ENCODE results near the gene FBXO47. TPM values are rescaled to one million over a fixed set of nuclear protein-coding genes. Genes with fewer than 3 reads are reported as not detected.

The FBXO47 gene
- total and polyA plus RNA-seq, 12 donors = not detected

DNA sequence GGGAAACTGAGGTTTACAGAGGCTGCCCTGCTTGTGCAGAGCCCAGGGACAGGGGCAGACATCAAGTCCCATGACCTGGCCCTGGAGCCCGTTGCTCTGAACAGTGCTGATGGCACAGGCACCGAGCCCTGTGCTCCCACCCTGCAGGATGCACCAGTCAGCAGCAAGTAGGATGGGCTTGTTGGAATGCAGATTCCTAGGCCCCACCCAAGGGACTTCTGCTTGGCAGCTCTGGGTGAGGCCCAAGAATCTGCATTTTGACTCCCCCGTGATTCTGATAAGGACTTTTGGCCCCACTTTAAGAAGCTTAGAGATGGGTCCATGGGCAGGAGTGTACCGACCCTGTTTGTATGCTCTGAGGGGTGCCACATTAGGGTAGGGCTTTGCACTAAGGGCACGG, 74.1 kb downstream of the FBXO47 start:
- Histone ChIP-seq H3K4me1 (peaks cover 22 to 89% (median 50%) of the 10 kb centered on the region in 9 donors), H3K36me3 (peaks cover 0 to 84% (median 28%) of the 10 kb centered on the region in 9 donors)
- intact Hi-C loops (cut with DNase I) = no loop called here

DNA sequence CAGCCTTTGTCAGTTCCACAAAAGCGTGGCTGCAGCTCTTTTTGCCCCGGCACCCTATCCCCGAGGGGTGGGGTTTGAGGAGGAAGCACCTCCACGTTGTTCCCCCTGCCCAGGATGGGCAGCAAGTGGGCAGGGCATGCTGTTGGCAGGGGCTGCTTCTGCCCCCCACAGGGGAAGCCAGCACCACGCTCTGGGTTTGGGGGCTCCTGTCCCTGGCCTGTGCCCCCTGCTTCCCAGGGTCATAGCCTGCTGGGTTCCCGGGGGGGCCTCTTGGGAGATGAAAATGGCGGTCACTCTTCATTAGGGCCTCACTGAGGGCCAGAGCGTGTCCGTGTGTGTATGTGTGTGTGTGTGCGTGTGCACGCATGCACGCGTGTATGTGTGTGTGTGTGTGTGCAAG, 74.6 kb downstream of the FBXO47 start:
- no peaks in the 10 kb centered on the region for H3K27me3 ChIP-seq
- no peak for DNase-seq
- peak overlapping the region in 1 of 10 donors; percentile 89 for H3K27ac ChIP-seq
- ATAC-seq = no peak
- H3K4me3 ChIP-seq = no peak overlapping the region
- H3K4me1 ChIP-seq = peaks cover 17 to 87% (median 48%) of the 10 kb centered on the region in 9 donors
- peaks cover 0 to 88% (median 33%) of the 10 kb centered on the region in 9 donors for H3K36me3 ChIP-seq
- H3K9me3 ChIP-seq = no peaks in the 10 kb centered on the region
- intact Hi-C loops (cut with DNase I) = no loop called here
- TF ChIP-seq, protein P1, sequence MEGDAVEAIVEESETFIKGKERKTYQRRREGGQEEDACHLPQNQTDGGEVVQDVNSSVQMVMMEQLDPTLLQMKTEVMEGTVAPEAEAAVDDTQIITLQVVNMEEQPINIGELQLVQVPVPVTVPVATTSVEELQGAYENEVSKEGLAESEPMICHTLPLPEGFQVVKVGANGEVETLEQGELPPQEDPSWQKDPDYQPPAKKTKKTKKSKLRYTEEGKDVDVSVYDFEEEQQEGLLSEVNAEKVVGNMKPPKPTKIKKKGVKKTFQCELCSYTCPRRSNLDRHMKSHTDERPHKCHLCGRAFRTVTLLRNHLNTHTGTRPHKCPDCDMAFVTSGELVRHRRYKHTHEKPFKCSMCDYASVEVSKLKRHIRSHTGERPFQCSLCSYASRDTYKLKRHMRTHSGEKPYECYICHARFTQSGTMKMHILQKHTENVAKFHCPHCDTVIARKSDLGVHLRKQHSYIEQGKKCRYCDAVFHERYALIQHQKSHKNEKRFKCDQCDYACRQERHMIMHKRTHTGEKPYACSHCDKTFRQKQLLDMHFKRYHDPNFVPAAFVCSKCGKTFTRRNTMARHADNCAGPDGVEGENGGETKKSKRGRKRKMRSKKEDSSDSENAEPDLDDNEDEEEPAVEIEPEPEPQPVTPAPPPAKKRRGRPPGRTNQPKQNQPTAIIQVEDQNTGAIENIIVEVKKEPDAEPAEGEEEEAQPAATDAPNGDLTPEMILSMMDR (IDR thresholded peaks at IDR 0.05) = no peak
- 84 to 86% methylated on average over 13 of the region's 13 CpGs for WGBS, 2 donors

More for the DNA sequence above, 74.1 kb downstream of the FBXO47 start:
- H3K27ac ChIP-seq = peak overlapping the region in 9 of 10 donors; percentile 38 to 89 (median 73)
- TF ChIP-seq, protein P1 (IDR thresholded peaks at IDR 0.05) = no peak
- WGBS, 2 donors = 57 to 64% methylated on average over 5 of the region's 5 CpGs
- H3K4me3 ChIP-seq = no peak overlapping the region
- H3K27me3 ChIP-seq = no peaks in the 10 kb centered on the region
- no peak for DNase-seq
- H3K9me3 ChIP-seq = no peaks in the 10 kb centered on the region
- ATAC-seq = peak in 1 of 8 donors; percentile 8

DNA sequence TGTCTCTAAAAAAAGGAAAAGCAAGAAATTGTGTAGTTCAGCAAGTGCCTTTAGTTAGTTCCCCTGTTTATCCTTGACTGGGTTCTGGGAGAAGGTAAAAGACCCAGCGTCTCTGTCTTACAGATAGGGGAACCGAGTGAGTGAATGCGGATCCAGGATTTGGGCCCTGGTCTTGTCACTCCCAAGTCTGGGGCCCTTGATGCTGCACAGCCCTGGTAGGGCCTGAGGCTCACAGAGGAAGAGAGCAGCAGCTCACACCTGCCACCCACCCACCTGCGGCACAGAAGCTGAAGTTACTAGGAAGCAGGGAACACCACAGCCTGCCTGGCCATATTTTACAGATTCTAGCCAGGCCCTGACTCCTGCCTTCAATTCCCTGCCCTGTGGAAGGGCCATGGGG, 75.1 kb downstream of the FBXO47 start:
- Histone ChIP-seq H3K4me1 (peaks cover 12 to 87% (median 45%) of the 10 kb centered on the region in 9 donors), H3K27ac (peak overlapping the region in 2 of 10 donors; percentile 15 to 58)

DNA sequence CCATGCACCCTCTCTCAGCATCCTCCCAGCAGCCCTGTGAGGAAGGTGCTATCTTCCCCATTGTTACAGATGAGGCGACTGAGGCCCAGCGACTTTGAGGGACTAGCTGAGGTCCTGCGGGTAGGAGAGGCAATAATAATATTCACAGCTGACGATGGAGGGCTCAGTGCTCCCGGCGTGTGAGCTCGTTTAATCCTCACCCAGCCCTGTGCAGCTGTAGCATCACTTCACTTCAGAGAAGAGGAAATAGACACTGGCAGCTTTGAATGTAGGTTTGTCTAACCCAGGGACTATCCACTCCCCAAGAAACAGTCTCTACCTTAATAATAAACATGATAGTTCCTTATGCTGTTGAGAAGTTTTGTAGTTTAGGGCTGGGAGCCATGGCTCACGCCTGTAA, 75.8 kb downstream of the FBXO47 start:
- Histone ChIP-seq H3K36me3 (peaks cover 0 to 92% (median 32%) of the 10 kb centered on the region in 9 donors), H3K4me1 (peaks cover 7 to 87% (median 44%) of the 10 kb centered on the region in 9 donors), H3K4me3 (no peak overlapping the region), H3K27ac (peak overlapping the region in 2 of 10 donors; percentile 15 to 58), H3K9me3 (no peaks in the 10 kb centered on the region), H3K27me3 (no peaks in the 10 kb centered on the region)
- 82 to 90% methylated on average over 8 of the region's 8 CpGs for WGBS, 2 donors
- no peak for DNase-seq
- intact Hi-C loops (cut with DNase I) = no loop called here
- ATAC-seq = no peak
- TF ChIP-seq, protein P1 (IDR thresholded peaks at IDR 0.05) = no peak

More for the DNA sequence above, 75.1 kb downstream of the FBXO47 start:
- Histone ChIP-seq H3K27me3 (no peaks in the 10 kb centered on the region), H3K36me3 (peaks cover 0 to 92% (median 35%) of the 10 kb centered on the region in 9 donors), H3K4me3 (no peak overlapping the region), H3K9me3 (no peaks in the 10 kb centered on the region)
- WGBS, 2 donors = 88 to 92% methylated on average over 4 of the region's 4 CpGs
- TF ChIP-seq, protein P1 (IDR thresholded peaks at IDR 0.05) = no peak
- no peak for ATAC-seq
- DNase-seq = no peak
- intact Hi-C loops (cut with DNase I) = no loop called here

Data from heart right ventricle (tissue), 16 donors.